ENCODE measurements around the gene LEFTY1.
A peak's percentile ranks its signal among the peaks of the same experiment; 100 is the strongest.

LEFTY1 gene

DNA sequence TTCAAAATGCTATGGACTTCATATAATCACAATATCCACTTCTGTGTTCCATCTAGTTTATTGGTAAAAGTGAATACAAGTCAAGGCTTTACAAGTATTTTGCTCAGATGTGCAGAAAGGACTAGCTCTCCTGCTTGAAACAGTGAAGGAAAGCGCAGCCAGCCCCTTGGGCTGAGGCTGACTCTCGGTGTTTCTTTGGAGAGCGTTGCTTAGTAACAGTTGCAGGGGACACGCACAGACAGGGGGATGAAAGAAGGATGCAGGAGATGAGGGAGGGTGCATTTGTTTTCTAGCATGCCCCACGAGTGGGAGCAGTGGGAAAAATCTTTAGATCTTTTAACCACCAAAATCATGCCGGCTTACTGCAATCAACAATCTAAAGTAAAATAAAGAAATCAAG lies 26.0 kb upstream of the LEFTY1 start:
- WGBS: 85% methylated on average over 4 of the region's 6 CpGs
- no peaks in the 10 kb centered on the region for H3K9me3 ChIP-seq (ENCODE audit: insufficient read depth, low read depth, low read length)

DNA sequence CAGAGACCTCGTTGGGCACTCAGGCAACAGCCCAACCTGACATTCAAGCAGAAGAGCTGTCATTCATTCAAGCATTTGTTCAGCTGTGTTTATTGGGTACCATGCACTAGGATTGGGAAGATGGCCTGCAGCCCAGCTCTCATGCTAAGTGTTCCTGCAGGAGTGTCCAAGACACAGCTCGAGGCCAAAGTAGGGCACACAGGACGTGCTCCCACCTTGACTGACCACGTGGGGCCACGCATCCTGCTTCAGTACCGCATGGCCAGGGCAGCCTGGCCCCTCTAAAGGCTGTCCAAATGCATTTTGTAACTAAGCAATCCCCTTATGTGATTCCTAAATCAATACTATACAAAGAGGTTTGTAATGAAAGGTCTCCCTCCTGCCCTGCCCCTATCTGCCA lies 25.4 kb upstream of the LEFTY1 start:
- H3K36me3 ChIP-seq (ENCODE audit: insufficient read depth, low read length): peaks cover 22% of the 10 kb centered on the region
- H3K4me3 ChIP-seq (ENCODE audit: low read length): no peak overlapping the region
- H3K9ac ChIP-seq (ENCODE audit: low read depth, low read length): no peak overlapping the region; the same call in 1 of the 2 replicates
- peaks cover 12% of the 10 kb centered on the region for H3K27me3 ChIP-seq (ENCODE audit: insufficient read depth, low read length)
- peaks cover 9% of the 10 kb centered on the region; the same call in 1 of the 2 replicates for H3K4me1 ChIP-seq (ENCODE audit: insufficient read depth, low read length)
- WGBS: 93% methylated on average over 6 of the region's 6 CpGs
- no peak overlapping the region for H3K27ac ChIP-seq (ENCODE audit: low read depth, low read length)
- H3K9me3 ChIP-seq (ENCODE audit: insufficient read depth, low read depth, low read length): no peaks in the 10 kb centered on the region

More for the DNA sequence above, 26.0 kb upstream of the LEFTY1 start:
- no peak overlapping the region for H3K27ac ChIP-seq (ENCODE audit: low read depth, low read length)
- H3K4me3 ChIP-seq (ENCODE audit: low read length): no peak overlapping the region
- peaks cover 12% of the 10 kb centered on the region for H3K27me3 ChIP-seq (ENCODE audit: insufficient read depth, low read length)
- peaks cover 27% of the 10 kb centered on the region for H3K36me3 ChIP-seq (ENCODE audit: insufficient read depth, low read length)
- H3K9ac ChIP-seq (ENCODE audit: low read depth, low read length): no peak overlapping the region
- peaks cover 9% of the 10 kb centered on the region; the same call in 1 of the 2 replicates for H3K4me1 ChIP-seq (ENCODE audit: insufficient read depth, low read length)

DNA sequence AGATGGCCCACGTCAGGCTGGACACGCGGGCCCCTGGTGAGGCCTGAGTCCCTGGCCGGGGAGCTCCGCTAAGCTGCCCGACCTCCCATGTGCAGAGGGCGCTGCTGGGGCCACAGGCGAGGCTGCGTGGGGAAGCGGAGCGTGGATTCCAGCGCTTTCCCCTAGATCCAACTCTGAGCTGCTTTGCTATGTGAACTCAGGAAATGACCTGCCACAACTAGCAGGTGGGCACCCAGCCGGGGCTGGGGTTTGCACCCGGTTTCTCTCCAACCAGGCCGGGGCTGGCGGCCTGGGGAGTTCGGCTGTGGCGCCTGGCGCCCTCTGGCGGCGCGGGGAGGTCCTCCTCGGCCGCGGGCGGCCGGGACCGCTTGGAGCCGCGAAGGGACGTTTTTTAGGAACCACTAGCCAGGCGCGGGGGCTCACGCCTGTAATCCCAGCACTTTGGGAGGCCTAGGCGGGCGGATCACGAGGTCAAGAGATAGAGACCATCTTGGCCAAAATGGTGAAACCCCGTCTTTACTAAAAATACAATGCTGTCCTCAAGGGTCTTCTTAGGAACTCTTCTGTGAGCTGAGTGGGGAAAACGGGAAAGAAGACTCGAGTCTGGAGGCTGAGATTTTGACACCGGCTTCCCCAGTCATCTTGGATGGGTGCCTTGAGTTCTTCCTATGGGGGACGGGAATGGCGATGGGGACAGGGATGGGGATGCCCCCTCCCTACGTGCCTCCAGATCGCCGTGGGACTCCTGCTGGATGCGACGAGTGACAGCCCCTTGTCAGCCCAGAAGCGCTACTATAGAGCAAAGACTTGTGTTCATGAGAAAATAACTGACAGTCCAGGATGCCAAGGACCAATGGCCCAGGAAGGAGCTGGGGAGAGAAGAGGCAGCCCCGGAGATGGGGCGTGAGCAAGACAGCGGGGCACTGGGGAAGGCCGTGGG lies 22.5 kb upstream of the LEFTY1 start:
- H3K9me3 ChIP-seq (ENCODE audit: insufficient read depth, low read depth, low read length): no peaks in the 10 kb centered on the region
- peaks cover 12% of the 10 kb centered on the region for H3K27me3 ChIP-seq (ENCODE audit: insufficient read depth, low read length)
- no peak overlapping the region for H3K27ac ChIP-seq (ENCODE audit: low read depth, low read length)
- peaks cover 9% of the 10 kb centered on the region; the same call in 1 of the 2 replicates for H3K4me1 ChIP-seq (ENCODE audit: insufficient read depth, low read length)
- no peaks in the 10 kb centered on the region for H3K36me3 ChIP-seq (ENCODE audit: insufficient read depth, low read length)
- WGBS: 36% methylated on average over 53 of the region's 53 CpGs
- peak overlapping the region; percentile 24; the same call in 1 of the 2 replicates for H3K4me3 ChIP-seq (ENCODE audit: low read length)
- H3K9ac ChIP-seq (ENCODE audit: low read depth, low read length): no peak overlapping the region

DNA sequence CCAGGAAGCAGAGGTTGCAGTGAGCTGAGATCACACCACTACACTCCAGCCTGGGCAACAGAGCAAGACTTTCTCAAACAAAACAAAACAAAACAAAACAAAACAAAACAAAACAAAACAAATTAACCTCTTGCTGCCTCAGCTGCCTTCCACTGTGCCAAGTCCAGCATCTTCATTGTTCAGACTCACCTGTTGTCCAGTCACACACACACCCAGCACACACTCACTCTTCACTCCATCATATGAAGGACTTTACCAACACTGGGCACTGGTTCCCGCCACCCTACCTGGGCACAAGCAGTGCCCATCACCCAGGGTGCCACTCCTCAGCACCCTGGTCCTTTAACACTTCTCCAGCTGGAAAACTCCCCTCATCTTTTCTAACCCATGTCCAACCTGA lies 20.5 kb upstream of the LEFTY1 start:
- H3K9me3 ChIP-seq (ENCODE audit: insufficient read depth, low read depth, low read length): no peaks in the 10 kb centered on the region
- 94% methylated on average over 1 of the region's 1 CpG for WGBS

DNA sequence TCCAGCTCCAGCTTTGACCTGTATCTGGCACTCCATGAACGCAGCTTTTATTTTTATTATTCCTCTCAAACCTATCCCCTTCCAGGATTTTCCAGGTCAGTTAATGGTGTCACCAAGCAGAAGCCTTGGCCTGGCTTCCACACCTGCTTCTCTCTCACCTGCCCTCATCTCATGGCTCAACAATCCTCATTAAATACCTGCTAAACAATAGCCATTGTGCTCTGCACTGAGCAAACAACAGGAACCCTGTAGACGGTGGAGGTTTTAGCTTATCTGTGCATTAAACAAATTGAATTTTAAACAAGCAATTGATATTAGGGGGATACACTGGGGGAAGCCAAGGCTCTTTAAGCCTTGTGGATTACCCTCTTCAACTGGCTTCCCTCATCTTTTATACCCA lies 19.8 kb upstream of the LEFTY1 start:
- Histone ChIP-seq H3K36me3 (ENCODE audit: insufficient read depth, low read length) (no peaks in the 10 kb centered on the region), H3K27ac (ENCODE audit: low read depth, low read length) (no peak overlapping the region), H3K9me3 (ENCODE audit: insufficient read depth, low read depth, low read length) (no peaks in the 10 kb centered on the region), H3K4me1 (ENCODE audit: insufficient read depth, low read length) (peaks cover 9% of the 10 kb centered on the region; the same call in 1 of the 2 replicates), H3K4me3 (ENCODE audit: low read length) (no peak overlapping the region), H3K27me3 (ENCODE audit: insufficient read depth, low read length) (peaks cover 12% of the 10 kb centered on the region), H3K9ac (ENCODE audit: low read depth, low read length) (no peak overlapping the region)
- WGBS: 94% methylated on average over 1 of the region's 2 CpGs

More for the DNA sequence above, 20.5 kb upstream of the LEFTY1 start:
- Histone ChIP-seq H3K27me3 (ENCODE audit: insufficient read depth, low read length) (peaks cover 12% of the 10 kb centered on the region), H3K4me1 (ENCODE audit: insufficient read depth, low read length) (peaks cover 9% of the 10 kb centered on the region; the same call in 1 of the 2 replicates), H3K9ac (ENCODE audit: low read depth, low read length) (no peak overlapping the region), H3K36me3 (ENCODE audit: insufficient read depth, low read length) (no peaks in the 10 kb centered on the region), H3K4me3 (ENCODE audit: low read length) (no peak overlapping the region), H3K27ac (ENCODE audit: low read depth, low read length) (no peak overlapping the region)

DNA sequence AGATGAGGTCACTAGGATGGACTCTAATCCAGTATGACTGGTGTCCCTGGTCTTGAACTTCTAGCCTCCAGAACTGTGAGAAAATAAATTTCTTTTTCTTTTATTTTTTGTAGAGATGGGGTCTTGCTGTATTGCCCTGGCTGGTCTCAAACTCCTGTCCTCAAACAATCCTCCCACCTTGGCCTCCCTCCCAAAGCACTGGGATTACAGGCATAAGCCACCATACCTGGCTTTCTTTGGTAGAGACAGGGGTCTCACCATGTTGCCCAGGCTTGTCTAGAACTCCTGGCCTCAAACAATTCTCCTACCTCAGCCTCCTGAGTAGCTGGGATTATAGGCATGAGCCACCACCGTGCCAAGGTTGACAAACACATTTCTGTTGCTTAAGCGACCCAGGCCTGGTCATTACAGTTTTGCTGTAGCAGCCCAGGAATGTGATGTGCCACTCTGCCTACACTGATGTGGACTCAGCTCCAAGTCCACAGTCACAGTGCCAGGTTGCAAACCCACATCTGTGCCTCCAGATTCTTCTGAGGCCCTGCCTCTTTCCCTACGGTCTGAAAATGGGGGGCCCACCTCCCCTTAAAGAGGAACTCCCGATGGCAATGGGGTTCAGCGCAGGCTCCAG lies 19.2 kb upstream of the LEFTY1 start:
- H3K4me1 ChIP-seq (ENCODE audit: insufficient read depth, low read length): peaks cover 9% of the 10 kb centered on the region; the same call in 1 of the 2 replicates
- peaks cover 12% of the 10 kb centered on the region for H3K27me3 ChIP-seq (ENCODE audit: insufficient read depth, low read length)
- no peaks in the 10 kb centered on the region for H3K9me3 ChIP-seq (ENCODE audit: insufficient read depth, low read depth, low read length)
- no peak overlapping the region for H3K27ac ChIP-seq (ENCODE audit: low read depth, low read length)
- H3K9ac ChIP-seq (ENCODE audit: low read depth, low read length): no peak overlapping the region
- no peak overlapping the region for H3K4me3 ChIP-seq (ENCODE audit: low read length)
- H3K36me3 ChIP-seq (ENCODE audit: insufficient read depth, low read length): no peaks in the 10 kb centered on the region
- 92% methylated on average over 5 of the region's 5 CpGs for WGBS

DNA sequence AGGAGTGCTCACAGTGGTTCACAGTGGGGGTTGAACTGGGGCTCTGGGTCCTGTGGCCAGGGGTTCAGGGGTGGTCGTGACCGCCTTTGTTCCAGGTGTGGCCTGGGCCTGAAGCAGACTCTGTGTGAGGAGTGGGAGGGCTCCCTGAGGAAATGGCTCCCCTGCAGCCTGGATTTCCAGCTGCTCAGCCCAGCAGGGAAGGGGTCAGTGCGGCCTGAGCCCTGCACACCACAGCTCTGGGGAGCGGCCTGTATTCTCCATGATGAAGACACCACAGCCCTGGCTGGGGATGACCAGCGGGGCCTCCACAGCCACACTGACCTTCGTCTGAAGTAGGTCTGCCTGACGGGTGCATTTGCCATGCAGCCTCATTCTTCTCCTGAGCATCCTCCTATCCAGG lies 18.4 kb upstream of the LEFTY1 start:
- Histone ChIP-seq H3K27me3 (ENCODE audit: insufficient read depth, low read length) (peaks cover 12% of the 10 kb centered on the region), H3K4me3 (ENCODE audit: low read length) (no peak overlapping the region), H3K4me1 (ENCODE audit: insufficient read depth, low read length) (peaks cover 9% of the 10 kb centered on the region; the same call in 1 of the 2 replicates), H3K9ac (ENCODE audit: low read depth, low read length) (no peak overlapping the region), H3K36me3 (ENCODE audit: insufficient read depth, low read length) (no peaks in the 10 kb centered on the region), H3K9me3 (ENCODE audit: insufficient read depth, low read depth, low read length) (no peaks in the 10 kb centered on the region), H3K27ac (ENCODE audit: low read depth, low read length) (no peak overlapping the region)
- 89% methylated on average over 7 of the region's 7 CpGs for WGBS

DNA sequence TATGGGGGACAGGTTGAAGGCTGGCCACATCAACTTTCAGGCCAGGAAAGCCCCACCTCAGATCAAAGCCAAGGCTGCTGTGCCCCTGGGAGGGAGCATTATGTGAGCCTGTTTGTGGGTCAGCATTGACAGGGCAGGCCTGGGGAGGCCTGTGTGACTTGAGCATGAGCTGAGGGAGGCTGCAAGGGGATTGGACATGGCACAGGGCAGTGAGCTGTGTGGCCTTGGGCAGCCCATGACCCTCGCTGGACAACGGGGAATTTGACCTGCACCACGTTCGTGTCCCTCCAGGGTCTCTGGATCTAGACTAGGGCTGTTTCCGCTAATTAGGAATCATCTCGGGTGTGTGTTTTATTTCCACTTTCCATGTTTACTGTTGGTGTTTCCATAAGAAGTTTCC lies 17.5 kb upstream of the LEFTY1 start:
- Histone ChIP-seq H3K9ac (ENCODE audit: low read depth, low read length) (no peak overlapping the region), H3K9me3 (ENCODE audit: insufficient read depth, low read depth, low read length) (no peaks in the 10 kb centered on the region)
- WGBS: 97% methylated on average over 6 of the region's 6 CpGs

DNA sequence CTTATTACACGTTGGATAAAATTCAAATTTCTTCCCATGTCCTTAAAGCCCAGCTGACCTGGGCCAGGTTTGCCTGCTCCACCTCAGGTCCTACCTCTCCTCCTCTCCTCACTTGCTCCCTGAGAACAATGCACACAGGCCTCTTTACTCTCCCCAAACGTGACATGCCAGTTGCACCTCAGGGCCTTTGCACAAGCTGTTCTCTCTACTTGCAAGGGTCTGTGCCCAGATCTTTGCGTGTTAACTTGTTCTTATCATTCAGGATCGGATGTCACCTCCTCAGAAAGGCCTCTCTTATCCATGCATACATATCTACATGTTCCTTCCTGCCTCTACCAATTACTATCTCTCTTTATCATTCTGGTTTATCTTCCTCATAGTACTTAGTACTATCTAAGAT lies 14.7 kb upstream of the LEFTY1 start:
- H3K27me3 ChIP-seq (ENCODE audit: insufficient read depth, low read length): no peaks in the 10 kb centered on the region; the same call in 1 of the 2 replicates
- no peaks in the 10 kb centered on the region for H3K9me3 ChIP-seq (ENCODE audit: insufficient read depth, low read depth, low read length)
- 85% methylated on average over 4 of the region's 4 CpGs for WGBS
- no peak overlapping the region for H3K27ac ChIP-seq (ENCODE audit: low read depth, low read length)
- H3K36me3 ChIP-seq (ENCODE audit: insufficient read depth, low read length): no peaks in the 10 kb centered on the region
- H3K9ac ChIP-seq (ENCODE audit: low read depth, low read length): no peak overlapping the region
- H3K4me3 ChIP-seq (ENCODE audit: low read length): no peak overlapping the region
- peaks cover 12% of the 10 kb centered on the region for H3K4me1 ChIP-seq (ENCODE audit: insufficient read depth, low read length)

More for the DNA sequence above, 17.5 kb upstream of the LEFTY1 start:
- H3K27ac ChIP-seq (ENCODE audit: low read depth, low read length): no peak overlapping the region
- no peaks in the 10 kb centered on the region for H3K36me3 ChIP-seq (ENCODE audit: insufficient read depth, low read length)
- H3K27me3 ChIP-seq (ENCODE audit: insufficient read depth, low read length): peaks cover 6% of the 10 kb centered on the region
- no peak overlapping the region for H3K4me3 ChIP-seq (ENCODE audit: low read length)
- H3K4me1 ChIP-seq (ENCODE audit: insufficient read depth, low read length): peaks cover 5% of the 10 kb centered on the region; the same call in 1 of the 2 replicates

DNA sequence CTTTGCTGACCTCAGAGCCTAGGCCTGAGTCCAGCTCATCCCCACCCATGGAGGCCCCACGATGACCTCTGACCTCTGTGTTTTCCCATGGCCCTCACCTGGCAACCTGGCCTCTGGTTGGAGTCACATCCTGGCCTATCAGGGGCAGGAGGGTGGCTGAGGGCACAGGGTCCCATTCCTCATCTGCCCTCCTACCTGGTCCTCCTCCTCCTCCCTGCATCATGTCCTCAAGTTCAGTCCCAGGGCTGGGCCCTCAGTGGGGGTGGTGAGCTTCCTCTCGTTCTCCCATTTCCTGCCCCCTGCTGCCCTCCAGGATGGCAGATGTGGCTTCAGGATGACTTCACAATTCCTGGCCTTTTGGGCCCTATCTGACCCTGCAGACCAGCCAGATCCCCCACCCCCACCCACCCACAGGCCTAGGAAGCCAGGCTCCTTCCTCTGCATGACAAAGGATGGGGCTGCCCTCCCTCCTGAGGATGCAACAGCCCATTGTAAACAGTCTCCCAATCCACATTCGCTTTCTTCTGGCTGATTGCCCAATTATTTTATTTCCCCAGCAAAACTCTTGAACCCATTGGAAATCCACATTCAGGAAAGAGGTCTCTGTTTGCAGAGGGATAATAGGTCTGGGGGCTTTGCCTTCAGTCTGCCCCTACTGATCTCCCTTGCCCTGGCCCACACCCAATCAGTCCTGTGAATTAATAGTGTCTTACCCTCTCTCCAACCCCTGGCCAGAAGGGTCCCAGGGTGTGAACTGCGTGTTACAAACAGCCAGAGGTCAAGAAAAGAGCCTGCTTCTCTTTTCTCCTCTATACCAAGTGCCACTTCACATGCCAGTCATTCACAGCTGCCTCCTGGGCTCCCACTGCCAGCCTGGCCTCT lies 10.3 kb upstream of the LEFTY1 start:
- no peaks in the 10 kb centered on the region for H3K36me3 ChIP-seq (ENCODE audit: insufficient read depth, low read length)
- H3K4me3 ChIP-seq (ENCODE audit: low read length): peak overlapping the region; percentile 13; the same call in 1 of the 2 replicates
- 4% methylated on average over 4 of the region's 4 CpGs for WGBS
- H3K27me3 ChIP-seq (ENCODE audit: insufficient read depth, low read length): no peaks in the 10 kb centered on the region; the same call in 1 of the 2 replicates
- peak overlapping the region; percentile 69 for H3K9ac ChIP-seq (ENCODE audit: low read depth, low read length)
- no peaks in the 10 kb centered on the region for H3K9me3 ChIP-seq (ENCODE audit: insufficient read depth, low read depth, low read length)
- peaks cover 29% of the 10 kb centered on the region for H3K4me1 ChIP-seq (ENCODE audit: insufficient read depth, low read length)
- peak overlapping the region; percentile 88 for H3K27ac ChIP-seq (ENCODE audit: low read depth, low read length)
